Stimulated activated CD4-positive, alpha-beta T cell treated with anti-CD3 and anti-CD28 coated beads, Interleukin-4, amount 100 ng/mL, for 4 hours (primary cell): ENCODE measurements around the gene ANKLE1.
A peak's percentile ranks its signal among the peaks of the same experiment; 100 is the strongest.

ENCODE experiments used
- DNase-seq, 2 experiments: peaks; one replicate each; pipeline ENCODE4 v3.0.0-alpha.2; 2020

Gene ANKLE1

GRCh38 chr19:17281391-17282304 is at the start of gene ANKLE1:
ANKLE1 (plus strand) TSS chr19:17281901; CDS start chr19:17281921, 20 bp downstream.
- DNase-seq: peak in 1 of 2 experiments; percentile 48

- no peak for DNase-seq
Observed at GRCh38 chr19:17232258-17232657, 49.4 kb upstream of the ANKLE1 start.

DNA sequence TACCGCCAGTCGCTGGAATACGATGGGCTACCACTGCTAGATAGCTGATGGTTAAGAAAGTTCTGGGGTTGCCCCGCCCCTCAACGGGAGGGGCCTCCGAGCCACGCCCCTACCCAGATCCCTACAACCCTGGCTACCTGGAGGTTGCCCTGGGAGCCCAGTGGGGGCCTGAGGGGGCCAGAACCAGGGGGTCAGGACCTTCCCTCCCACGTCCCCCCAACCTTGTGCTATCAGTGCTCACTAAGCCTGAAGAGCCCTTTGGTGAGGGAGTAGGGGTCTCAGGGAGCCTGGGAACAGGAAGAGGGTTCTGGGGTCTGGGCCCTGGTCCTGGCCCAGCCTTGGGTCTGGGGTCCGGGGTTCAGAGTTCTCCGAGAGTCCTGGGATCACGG is 46.8 kb upstream of the ANKLE1 start:
- DNase-seq: peak; percentile 55 to 62

DNA sequence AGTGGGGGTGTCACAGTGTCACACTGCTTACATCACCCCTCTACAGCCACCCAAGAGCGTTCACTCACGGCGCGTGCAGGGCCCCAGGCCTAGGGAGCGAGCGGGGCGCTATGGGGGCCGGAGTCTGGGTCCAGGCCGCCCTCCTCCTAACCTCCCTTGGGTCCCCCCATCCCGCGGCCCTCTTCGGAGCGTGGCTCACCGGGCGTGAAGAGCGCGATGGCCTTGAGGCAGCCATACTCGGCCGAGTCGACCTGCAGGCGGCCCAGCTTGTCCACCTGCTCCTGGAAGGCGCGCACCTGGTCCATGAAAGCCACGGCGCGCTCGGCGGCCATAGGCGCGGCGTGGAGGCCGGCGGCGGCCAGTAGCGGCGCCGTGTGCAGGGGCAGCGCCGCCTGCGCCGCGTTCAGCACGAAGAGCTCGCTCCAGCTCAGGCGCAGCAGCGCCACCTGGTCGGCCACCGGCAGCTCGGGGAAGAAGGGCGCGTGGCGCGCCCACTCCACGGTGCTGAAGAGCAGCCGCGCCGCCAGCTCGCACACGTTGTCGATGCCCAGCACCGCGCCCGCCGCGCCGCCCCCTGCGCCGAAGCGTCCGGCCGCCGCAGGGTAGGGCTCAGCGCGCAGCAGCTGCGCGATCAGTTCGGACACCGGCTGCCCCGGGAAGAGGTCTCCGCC is 46.3 kb upstream of the ANKLE1 start:
- peak; percentile 70 to 78 for DNase-seq

GRCh38 chr19:17235971-17236777 is 45.5 kb upstream of the ANKLE1 start:
- DNase-seq: no peak

DNA sequence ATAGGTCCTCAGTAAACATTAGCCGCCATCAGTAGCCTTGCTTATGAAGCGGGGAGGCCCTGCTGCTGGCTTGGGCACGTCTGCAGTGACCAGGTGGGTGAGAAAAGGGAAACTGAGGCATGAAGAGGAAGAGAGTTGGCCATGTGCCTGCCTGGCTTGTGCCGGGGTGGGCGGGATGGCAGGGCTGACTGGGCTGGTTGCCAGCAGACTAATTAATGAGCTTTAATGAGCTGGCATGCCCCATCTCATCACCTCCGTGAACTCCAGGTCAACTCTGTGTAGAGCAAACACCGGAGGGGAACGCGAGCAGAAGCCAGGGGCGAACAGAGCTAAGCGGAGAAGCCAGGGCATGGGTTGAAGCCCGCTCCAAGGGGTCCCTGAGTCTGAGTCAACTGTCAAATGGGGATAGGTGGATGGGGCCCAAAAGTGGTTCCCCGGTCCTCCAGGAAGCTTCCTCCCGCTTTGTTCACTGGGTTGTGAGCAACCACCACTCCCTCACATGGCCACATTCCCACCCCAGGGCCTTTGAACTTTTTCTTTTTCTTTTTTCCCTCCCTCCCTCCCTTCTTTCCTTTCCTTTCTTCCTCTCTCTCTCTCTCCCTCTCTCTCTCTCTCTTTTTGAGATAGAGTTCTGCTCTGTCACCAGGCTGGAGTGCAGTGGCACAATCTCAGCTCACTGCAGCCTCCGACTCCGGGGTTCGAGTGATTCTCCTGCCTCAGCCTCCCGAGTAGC is 44.7 kb upstream of the ANKLE1 start:
- no peak for DNase-seq

GRCh38 chr19:17237747-17238706 is 43.7 kb upstream of the ANKLE1 start:
- DNase-seq: no peak

DNA sequence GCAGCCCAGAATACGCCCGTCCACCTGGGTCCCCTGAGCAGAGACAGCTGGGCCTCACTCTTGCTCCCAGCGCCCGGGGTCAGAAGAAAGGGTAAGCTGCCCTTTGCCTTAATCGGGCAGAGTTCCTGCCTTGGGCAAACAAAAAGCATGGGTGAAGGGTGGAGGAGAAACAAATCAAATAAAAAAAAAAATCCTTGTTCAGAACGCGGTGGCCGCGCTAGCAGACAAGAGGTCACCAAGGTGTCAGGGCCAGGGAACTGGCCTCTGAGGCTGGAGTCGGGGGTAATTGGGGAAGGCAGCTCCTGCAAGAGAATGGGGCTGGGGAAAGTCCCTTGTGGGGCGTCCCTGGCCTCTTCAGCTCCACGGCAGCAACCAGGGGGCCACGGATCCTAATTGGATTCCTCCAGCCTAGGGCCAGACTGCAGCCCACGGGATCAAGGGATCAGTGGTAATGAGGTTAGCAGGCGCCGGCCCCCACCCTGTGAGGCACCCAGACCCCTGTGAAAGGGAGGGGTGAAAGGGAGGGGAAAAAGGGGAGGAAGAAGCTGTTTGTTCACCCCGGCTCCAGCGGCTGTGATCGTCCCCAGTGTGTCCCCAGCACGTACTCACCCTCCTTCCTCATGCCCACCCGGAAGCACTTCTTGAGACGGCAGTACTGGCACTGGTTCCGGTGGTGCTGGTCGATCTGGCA is 41.5 kb upstream of the ANKLE1 start:
- DNase-seq: no peak

GRCh38 chr19:17240826-17241399 is 40.8 kb upstream of the ANKLE1 start:
- no peak for DNase-seq

DNA sequence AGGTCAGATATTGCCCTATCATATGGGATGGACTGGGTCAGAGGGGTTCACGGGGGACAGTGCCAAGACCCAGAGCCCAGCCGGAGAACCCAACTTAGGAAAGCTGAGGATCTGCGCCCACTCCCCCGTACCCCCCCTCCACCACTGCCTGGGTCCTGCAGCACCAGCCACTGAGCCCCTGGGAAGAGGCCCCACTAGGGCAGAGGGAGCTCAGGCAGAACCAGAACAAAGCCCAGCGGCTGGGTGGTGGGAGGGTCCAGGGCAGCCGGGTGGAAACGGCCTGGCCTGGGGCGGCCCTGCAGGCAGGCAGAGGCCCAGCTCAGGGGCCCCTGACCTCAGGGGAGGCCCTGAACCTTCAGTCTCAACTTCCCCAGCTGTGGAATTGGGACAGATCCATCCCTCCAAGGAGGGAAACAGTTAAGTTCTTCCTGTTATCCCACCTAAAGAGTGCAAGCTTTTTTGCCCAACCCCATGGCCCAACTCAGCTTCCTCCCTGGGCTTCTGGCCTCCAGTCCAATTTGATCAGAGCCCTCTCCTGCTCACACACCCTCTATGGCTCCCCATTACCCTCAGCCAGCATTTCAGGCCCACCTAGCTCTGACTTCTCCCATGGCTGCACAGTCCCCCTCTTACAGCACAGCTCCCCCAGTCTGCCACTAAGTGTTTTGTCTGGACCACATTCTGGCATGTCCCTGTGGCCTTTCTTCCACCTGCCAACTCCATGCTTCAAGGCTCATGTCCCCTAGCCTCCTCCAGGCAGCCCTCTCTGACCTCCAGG is 39.1 kb upstream of the ANKLE1 start:
- DNase-seq: no peak

- DNase-seq: no peak
Observed at GRCh38 chr19:17243211-17243829, 38.4 kb upstream of the ANKLE1 start.

- DNase-seq: no peak
Observed at GRCh38 chr19:17243830-17244617, 37.7 kb upstream of the ANKLE1 start.

GRCh38 chr19:17244618-17245534 is 36.8 kb upstream of the ANKLE1 start:
- DNase-seq: no peak

- DNase-seq: no peak
Observed at GRCh38 chr19:17245535-17245984, 36.1 kb upstream of the ANKLE1 start, which contains the start of gene NR2F6. NR2F6 (minus strand) TSS chr19:17245919; CDS start chr19:17245220, 699 bp downstream.

GRCh38 chr19:17246681-17247425 is 34.8 kb upstream of the ANKLE1 start:
- DNase-seq: no peak
